ENCODE results near the gene KLHL42. TPM values are rescaled to one million over a fixed set of nuclear protein-coding genes. Genes with fewer than 3 reads are reported as not detected.
"Not testable (repeated sequence)": the region's sequence is repeated elsewhere in the genome, so short reads cannot be mapped to it uniquely, and the experiment has no call there.

Gene KLHL42
- total RNA-seq, 1 donor from 2014 or later: 31.9 TPM

DNA sequence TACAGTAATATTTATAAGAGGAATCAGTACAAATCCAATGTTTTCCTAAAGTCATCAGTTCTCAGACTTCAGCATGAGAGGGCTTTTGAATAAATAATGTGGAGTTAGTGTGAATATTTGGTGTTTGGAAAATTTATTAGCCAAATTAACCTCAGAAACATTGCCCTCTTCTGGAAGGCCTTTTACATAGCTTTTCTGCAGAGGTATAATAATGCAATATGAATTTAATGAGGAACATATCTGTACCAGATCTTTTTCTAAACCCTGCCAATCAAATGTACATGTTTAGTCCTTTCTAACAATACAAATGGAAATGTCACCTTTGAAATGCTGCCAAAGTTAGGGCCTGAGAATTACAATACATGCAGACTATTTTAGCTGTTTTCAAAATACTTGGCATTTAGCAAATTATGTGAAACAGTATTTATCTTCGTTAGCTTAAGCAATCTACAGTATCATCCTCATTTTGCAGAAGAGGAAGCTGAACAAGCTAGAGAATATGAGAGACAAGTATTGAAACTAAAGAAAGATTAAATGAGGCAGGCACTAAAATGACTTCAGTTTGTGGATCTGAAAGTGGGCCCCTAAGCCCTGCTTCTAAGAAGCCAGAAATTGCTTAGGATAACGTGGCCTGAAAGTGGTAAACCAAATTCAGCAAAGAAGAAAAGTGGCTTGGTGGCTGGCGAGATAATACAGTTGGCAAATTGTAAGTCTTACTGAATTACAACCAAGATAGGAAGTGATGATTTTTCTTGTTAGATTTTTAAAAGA, 60.4 kb downstream of the KLHL42 start:
- H3K27ac Mint-ChIP-seq (ENCODE audit: unreplicated experiment): no peak overlapping the region
- H3K9me3 Mint-ChIP-seq (ENCODE audit: low read depth): peaks cover 2% of the 10 kb centered on the region
- H3K36me3 Mint-ChIP-seq (ENCODE audit: low read depth): no peaks in the 10 kb centered on the region
- H3K27me3 Mint-ChIP-seq (ENCODE audit: low read depth): no peaks in the 10 kb centered on the region
- H3K4me3 Mint-ChIP-seq (ENCODE audit: unreplicated experiment): no peak overlapping the region
- DNase-seq (ENCODE audit: low spot score): no peak
- H3K4me1 Mint-ChIP-seq (ENCODE audit: low read depth): peaks cover 20% of the 10 kb centered on the region
- TF ChIP-seq, protein P1, sequence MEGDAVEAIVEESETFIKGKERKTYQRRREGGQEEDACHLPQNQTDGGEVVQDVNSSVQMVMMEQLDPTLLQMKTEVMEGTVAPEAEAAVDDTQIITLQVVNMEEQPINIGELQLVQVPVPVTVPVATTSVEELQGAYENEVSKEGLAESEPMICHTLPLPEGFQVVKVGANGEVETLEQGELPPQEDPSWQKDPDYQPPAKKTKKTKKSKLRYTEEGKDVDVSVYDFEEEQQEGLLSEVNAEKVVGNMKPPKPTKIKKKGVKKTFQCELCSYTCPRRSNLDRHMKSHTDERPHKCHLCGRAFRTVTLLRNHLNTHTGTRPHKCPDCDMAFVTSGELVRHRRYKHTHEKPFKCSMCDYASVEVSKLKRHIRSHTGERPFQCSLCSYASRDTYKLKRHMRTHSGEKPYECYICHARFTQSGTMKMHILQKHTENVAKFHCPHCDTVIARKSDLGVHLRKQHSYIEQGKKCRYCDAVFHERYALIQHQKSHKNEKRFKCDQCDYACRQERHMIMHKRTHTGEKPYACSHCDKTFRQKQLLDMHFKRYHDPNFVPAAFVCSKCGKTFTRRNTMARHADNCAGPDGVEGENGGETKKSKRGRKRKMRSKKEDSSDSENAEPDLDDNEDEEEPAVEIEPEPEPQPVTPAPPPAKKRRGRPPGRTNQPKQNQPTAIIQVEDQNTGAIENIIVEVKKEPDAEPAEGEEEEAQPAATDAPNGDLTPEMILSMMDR (IDR thresholded peaks at IDR 0.05): peak; percentile 77

DNA sequence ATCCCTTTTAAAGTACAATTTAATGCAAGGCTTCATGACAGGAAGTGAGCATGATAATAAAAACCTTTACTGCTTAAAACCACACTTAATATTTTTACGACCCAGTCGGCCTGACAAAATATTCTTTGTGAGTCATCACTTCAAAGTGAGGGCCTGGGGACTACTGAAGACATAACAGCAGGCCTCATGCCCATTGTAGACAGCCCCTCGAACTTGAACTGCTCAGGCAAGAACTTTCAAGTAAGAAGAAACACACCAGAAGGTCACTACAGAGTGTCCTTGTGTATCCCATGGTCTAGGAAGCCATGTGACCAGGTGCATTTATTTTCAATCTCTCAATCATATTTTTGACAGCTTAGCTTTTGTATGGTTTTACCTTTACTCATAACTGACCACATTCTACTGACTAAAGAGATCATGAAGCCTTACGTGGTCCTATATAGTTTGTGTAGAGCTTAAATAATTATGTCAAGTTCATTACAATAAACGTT, 61.4 kb downstream of the KLHL42 start:
- no peaks in the 10 kb centered on the region for H3K27me3 Mint-ChIP-seq (ENCODE audit: low read depth)
- H3K27ac Mint-ChIP-seq (ENCODE audit: unreplicated experiment): no peak overlapping the region
- TF ChIP-seq, protein P1 (IDR thresholded peaks at IDR 0.05): no peak
- H3K4me3 Mint-ChIP-seq (ENCODE audit: unreplicated experiment): no peak overlapping the region
- peaks cover 20% of the 10 kb centered on the region for H3K4me1 Mint-ChIP-seq (ENCODE audit: low read depth)
- H3K36me3 Mint-ChIP-seq (ENCODE audit: low read depth): no peaks in the 10 kb centered on the region
- H3K9me3 Mint-ChIP-seq (ENCODE audit: low read depth): peaks cover 3% of the 10 kb centered on the region
- no peak for DNase-seq (ENCODE audit: low spot score)

DNA sequence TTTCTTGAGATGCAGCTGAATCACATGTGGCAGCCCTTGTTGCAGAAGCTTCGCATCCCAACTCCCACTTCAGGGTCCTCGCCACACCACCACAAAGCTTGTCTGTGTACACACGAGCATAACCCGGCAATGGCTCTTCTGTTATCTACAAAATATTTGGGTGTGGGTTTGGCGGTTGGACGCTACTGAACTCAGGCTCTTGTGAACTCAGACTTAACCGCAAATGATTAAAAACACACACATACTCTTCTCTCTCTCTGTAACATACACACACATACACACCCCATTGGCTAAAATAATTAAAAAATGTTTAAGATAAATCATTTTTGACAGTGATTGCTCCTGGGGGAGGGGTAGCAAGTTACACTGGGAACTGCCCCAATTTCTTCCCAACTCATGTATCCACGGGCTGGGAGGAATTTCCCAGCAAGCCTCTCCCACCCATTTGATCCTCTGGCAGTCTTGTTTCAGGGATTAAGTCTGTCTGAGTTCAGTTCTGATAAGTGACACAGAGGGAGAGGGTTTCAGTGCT, 63.7 kb downstream of the KLHL42 start:
- peaks cover 14% of the 10 kb centered on the region for H3K9me3 Mint-ChIP-seq (ENCODE audit: low read depth)
- TF ChIP-seq, protein P1 (IDR thresholded peaks at IDR 0.05): no peak
- H3K36me3 Mint-ChIP-seq (ENCODE audit: low read depth): peaks cover 3% of the 10 kb centered on the region
- DNase-seq (ENCODE audit: low spot score): no peak
- no peak overlapping the region for H3K4me3 Mint-ChIP-seq (ENCODE audit: unreplicated experiment)
- H3K4me1 Mint-ChIP-seq (ENCODE audit: low read depth): peaks cover 17% of the 10 kb centered on the region
- H3K27me3 Mint-ChIP-seq (ENCODE audit: low read depth): peaks cover 5% of the 10 kb centered on the region
- no peak overlapping the region for H3K27ac Mint-ChIP-seq (ENCODE audit: unreplicated experiment)

DNA sequence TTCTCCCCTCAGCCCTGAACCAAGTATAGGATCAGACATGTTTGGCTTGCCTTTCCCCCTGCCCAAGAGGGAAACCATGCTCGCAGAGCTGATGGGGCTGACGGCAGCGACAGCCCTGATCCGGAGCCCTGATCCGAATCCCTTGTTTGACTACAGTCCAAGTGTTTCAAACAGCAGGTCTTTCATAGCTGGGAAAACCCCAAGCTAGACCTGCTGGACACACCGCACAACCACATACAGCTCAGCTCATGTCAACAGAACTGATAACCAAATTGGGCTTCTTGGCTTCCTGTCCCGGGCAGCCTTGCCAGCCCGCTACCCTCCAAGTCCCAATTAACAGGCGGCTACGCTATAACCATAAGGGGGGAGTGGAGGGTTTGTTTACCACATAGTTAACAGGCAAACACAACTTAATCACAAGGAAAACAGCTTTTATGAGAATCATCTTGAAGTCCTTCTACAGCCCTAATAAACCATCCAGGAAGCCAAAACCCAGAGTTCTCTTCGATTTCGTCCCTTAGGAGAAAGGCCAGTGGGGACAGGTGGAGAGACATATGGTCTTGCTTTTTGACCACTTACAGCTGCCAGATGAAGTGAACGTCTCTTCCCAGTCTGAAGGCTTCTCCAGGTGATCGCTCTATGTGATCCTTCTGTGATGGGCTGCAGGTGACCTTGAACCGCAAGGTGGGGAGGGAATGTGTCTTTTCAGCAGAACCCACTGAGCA, 64.5 kb downstream of the KLHL42 start:
- H3K27me3 Mint-ChIP-seq (ENCODE audit: low read depth): peaks cover 5% of the 10 kb centered on the region
- H3K27ac Mint-ChIP-seq (ENCODE audit: unreplicated experiment): no peak overlapping the region
- H3K4me3 Mint-ChIP-seq (ENCODE audit: unreplicated experiment): no peak overlapping the region
- peaks cover 19% of the 10 kb centered on the region for H3K9me3 Mint-ChIP-seq (ENCODE audit: low read depth)
- peaks cover 15% of the 10 kb centered on the region for H3K4me1 Mint-ChIP-seq (ENCODE audit: low read depth)
- no peak for DNase-seq (ENCODE audit: low spot score)
- TF ChIP-seq, protein P1 (IDR thresholded peaks at IDR 0.05): no peak
- H3K36me3 Mint-ChIP-seq (ENCODE audit: low read depth): peaks cover 8% of the 10 kb centered on the region

DNA sequence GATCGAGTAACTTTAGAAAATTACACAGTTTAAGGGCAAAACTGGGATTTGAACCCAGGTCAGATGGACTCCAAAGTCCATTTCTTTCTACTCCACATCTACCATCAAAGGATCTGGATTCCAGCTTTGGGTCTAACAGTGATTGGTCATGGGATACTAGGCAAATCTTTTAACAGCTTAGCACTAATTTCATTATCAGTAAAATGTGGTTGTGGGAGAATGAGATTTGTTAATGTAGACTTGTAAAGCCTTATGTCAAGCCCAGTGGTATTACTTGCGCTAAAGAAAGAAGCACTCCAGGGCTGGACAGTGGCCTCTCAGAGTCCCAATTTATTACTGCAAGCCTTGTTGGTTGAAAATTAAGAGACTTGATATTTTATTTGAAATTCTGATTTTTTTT, 65.2 kb downstream of the KLHL42 start:
- peaks cover 12% of the 10 kb centered on the region for H3K36me3 Mint-ChIP-seq (ENCODE audit: low read depth)
- DNase-seq (ENCODE audit: low spot score): no peak
- peaks cover 24% of the 10 kb centered on the region for H3K9me3 Mint-ChIP-seq (ENCODE audit: low read depth)
- TF ChIP-seq, protein P1 (IDR thresholded peaks at IDR 0.05): no peak
- H3K27ac Mint-ChIP-seq (ENCODE audit: unreplicated experiment): no peak overlapping the region
- H3K27me3 Mint-ChIP-seq (ENCODE audit: low read depth): peaks cover 5% of the 10 kb centered on the region
- peaks cover 15% of the 10 kb centered on the region for H3K4me1 Mint-ChIP-seq (ENCODE audit: low read depth)
- H3K4me3 Mint-ChIP-seq (ENCODE audit: unreplicated experiment): no peak overlapping the region

DNA sequence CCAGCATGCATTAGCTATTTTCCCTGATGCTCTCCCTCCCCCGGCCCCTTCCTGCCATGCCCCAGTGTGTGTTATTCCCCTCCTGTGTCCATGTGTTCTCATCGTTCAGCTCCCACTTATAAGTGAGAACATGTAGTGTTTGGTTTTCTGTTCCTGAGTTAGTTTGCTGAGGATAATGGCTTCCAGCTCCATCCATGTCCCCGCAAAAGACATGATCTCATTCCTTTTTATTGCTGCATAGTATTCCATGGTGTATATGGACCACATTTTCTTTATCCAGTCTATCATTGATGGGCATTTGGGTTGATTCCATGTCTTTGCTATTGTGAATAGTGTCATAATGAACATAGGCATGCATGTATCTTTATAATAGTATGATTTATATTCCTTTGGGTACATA, 65.7 kb downstream of the KLHL42 start:
- not testable (repeated sequence) for H3K27ac Mint-ChIP-seq (ENCODE audit: unreplicated experiment); H3K27me3 Mint-ChIP-seq (ENCODE audit: low read depth); DNase-seq (ENCODE audit: low spot score); H3K4me3 Mint-ChIP-seq (ENCODE audit: unreplicated experiment)
- peaks cover 12% of the 10 kb centered on the region for H3K36me3 Mint-ChIP-seq (ENCODE audit: low read depth)
- H3K4me1 Mint-ChIP-seq (ENCODE audit: low read depth): peaks cover 10% of the 10 kb centered on the region
- peaks cover 24% of the 10 kb centered on the region for H3K9me3 Mint-ChIP-seq (ENCODE audit: low read depth)

DNA sequence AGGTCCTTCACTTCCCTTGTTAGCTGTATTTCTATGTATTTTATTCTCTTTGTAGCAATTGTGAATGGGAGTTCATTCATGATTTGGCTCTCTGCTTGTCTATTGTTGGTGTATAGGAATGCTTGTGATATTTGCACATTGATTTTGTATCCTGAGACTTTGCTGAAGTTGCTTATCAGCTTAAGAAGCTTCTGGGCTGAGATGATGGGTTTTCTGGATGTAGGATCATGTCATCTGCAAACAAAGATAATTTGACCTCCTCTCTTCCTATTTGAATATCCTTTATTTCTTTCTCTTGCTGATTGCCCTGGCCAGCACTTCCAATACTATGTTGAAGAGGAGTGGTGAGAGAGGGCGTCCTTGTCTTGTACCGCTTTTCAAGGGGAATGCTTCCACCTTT, 67.3 kb downstream of the KLHL42 start:
- H3K27me3 Mint-ChIP-seq (ENCODE audit: low read depth); DNase-seq (ENCODE audit: low spot score); H3K27ac Mint-ChIP-seq (ENCODE audit: unreplicated experiment); H3K4me1 Mint-ChIP-seq (ENCODE audit: low read depth); H3K4me3 Mint-ChIP-seq (ENCODE audit: unreplicated experiment): not testable (repeated sequence)
- Mint-ChIP-seq H3K36me3 (ENCODE audit: low read depth) (peaks cover 12% of the 10 kb centered on the region), H3K9me3 (ENCODE audit: low read depth) (peaks cover 24% of the 10 kb centered on the region)

All from chondrocyte (in vitro differentiated cells).